ENCODE measurements around the gene ZFP42. TPM values are rescaled to one million over a fixed set of nuclear protein-coding genes. Genes with fewer than 3 reads are reported as not detected.
"Not testable (repeated sequence)": the region's sequence is repeated elsewhere in the genome, so short reads cannot be mapped to it uniquely, and the experiment has no call there.

ZFP42 gene
- not detected for polyA plus RNA-seq (2013, experiment 1 of 2; ENCODE audit: insufficient read length)
- polyA plus RNA-seq (2013, experiment 2 of 2; ENCODE audit: insufficient read length), result 0.07 TPM

GRCh38 chr4:187995322-187996207 is at the start of gene ZFP42:
TSS of gene ZFP42 (plus strand) at chr4:187995771. CDS start at chr4:188002808, 7,037 bp downstream.
- DNase-seq, result no peak

DNA sequence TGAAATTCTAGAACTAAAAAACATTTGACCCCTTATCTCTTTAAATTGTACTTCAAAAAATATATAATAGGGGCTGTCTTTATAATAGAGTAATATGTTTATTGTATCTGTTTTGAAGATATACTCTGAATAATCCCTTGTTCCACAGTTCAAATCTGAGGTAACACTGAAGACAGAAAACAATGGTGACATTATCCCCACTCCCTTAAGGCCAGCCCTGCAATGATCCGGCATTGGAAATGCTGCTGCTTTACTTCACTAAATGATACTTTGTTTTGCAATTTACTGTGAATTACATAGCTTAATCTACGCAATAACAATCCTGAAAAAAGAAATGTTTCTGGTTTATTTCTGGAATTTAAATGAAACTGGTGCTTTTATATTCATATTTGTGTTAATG is 34.4 kb upstream of the ZFP42 start:
- DNase-seq, result no peak

GRCh38 chr4:187961961-187962360 is 33.6 kb upstream of the ZFP42 start:
- no peak for DNase-seq

DNA sequence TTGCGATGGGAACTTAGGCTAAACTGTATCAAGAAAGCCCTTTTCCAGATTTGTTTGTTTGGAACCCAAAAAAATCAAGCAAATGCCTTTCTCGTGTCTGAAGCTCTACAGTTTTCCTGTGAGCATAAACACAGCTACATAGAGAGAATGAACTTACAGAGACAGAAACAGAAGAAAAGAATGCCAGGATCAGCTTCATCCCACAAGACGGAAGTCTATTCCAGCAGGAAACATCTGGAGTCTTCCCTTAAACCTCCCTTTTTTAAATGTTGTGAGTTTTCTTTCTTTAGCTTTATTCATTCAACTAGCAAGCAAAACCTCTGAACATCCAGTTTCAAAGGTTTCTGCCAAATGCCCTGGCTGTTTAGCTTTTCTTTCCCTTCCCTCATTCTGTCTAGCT is 32.6 kb upstream of the ZFP42 start:
- DNase-seq, result no peak

GRCh38 chr4:187965726-187966125 is 29.8 kb upstream of the ZFP42 start:
- no peak for DNase-seq

DNA sequence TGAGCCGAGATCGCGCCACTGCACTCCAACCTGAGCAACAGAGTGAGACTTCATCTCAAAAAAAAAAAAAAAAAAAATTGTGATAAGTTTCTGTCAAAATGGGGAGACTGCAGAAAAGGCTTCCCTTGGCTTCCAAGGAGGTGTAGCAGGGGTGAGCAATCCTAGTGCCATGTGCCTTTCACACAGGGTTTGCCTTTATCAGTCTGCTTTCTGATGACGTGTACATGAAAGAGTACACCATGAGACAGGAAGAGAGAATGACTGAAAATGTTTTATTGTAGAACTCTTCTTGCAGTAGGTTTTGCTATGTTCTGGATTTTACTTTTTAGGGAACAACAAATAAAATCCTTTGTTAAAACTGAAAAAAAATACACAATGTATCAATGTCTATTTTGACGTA is 23.4 kb upstream of the ZFP42 start:
- no peak for DNase-seq

DNA sequence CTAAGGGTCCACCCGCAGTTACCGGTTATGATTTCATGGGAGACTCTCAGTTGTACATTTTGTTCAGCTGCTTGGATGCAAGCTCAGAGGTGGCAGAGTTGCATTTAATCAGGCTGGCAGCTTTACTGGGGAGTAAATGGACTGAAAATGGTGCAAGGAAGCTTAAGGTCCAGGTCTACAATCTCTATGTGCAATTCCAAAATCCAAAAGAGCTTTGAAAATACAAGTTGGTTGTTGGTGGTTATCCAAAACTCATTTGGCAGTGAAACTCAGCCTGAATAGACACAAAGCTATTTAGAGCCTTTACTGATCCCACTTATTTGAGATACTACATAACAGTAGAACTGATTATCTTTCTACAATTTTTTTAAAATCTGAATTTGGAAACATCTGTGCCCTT is 11.8 kb upstream of the ZFP42 start:
- DNase-seq, result no peak

DNA sequence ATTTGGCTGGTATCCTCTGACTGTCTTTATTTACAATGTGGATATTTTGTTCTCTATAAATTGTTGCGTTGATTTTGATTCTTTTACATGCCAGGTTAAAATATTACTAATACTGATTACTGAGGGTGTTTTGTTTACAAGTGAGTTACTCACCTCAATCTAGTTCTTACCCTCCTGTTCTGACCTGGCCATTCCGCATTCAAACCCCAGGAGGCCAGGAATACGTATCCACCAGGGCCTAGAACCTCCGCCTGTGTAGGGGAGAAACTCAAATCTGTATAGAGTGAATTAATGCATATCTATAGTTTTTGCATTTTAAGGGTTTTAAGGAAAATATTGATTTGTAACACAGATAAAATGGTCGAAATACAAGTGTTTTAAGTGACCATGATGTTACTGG is 2.6 kb upstream of the ZFP42 start:
- no peak for DNase-seq

DNA sequence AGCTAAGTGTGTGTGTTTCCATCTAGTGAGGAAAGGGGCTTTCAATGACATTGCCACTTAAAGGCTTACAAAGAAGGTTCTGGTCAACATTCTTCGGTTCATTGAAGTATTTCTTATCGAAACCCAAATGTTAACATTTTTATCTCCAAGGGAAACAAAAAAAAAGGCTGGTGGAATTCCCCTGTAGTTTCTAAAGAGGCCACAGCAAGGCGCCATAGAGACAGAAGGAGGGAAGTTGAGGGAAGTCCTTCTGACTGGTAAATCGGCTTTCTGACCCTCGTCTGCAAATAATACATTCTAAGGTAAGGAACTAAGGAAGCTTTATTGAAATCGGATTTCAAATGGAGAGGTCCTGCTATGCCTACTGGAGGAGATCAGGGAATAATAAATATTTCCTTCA is 1.7 kb upstream of the ZFP42 start:
- DNase-seq, result peak; percentile 21

DNA sequence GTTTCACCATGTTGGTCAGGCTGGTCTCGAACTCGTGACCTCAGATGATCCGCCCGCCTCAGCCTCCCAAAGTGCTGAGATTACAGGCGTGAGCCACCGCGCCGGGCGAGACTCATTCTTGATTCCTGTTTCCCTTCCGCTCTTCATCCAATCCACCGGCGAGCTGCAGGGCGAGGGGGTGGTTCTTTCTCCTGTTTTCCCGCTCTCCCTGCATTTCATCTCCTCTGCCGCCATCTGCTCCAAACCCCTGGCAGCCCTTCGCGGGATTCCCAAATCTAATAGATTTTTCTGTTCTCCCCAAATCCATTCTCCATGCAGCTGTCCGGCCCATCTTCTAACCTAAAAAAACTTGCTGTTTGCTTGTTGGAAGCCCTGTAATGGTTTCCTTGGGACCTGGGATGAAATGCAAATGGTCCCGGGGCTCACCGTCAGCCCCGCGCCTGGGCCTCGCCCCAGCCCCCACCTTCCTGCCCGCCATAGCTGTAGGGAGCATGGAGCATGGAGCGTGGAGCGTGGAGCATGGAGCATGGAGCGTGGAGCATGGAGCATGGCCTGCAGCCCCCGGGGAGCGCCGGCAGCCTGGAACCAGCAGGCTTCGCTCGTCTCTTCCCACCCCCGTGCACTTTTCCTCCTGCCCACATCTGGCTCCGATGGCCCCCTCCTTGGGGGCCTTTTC is 1.1 kb downstream of the ZFP42 start:
- DNase-seq, result no peak

- not testable (repeated sequence) for DNase-seq
Measured at GRCh38 chr4:187997991-187998390, 2.4 kb downstream of the ZFP42 start.

- no peak for DNase-seq
Measured at GRCh38 chr4:187999406-187999932, 3.9 kb downstream of the ZFP42 start.

- DNase-seq, result no peak
Measured at GRCh38 chr4:188002323-188002722, 6.8 kb downstream of the ZFP42 start.

GRCh38 chr4:188002751-188003150 is 7.2 kb downstream of the ZFP42 start:
- DNase-seq, result no peak

DNA sequence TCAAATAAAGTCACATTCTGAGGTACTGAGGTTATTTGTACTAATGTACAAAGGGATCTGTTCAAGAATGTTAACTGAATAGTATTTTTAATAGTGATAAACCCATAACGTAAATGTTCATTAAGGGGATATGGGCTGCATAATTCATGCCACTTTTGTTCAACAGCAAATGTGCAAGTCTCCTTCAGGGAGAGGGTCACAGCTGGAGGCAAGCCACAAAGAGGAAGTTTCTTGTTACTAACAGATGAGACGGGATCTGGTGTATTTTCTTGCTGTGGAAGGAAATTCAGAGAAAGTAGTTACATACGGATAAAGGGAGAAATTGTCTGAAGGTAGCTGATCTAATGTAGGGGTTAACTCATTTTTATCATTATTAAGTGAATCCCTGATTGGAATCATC is 10.0 kb downstream of the ZFP42 start:
- no peak for DNase-seq

DNA sequence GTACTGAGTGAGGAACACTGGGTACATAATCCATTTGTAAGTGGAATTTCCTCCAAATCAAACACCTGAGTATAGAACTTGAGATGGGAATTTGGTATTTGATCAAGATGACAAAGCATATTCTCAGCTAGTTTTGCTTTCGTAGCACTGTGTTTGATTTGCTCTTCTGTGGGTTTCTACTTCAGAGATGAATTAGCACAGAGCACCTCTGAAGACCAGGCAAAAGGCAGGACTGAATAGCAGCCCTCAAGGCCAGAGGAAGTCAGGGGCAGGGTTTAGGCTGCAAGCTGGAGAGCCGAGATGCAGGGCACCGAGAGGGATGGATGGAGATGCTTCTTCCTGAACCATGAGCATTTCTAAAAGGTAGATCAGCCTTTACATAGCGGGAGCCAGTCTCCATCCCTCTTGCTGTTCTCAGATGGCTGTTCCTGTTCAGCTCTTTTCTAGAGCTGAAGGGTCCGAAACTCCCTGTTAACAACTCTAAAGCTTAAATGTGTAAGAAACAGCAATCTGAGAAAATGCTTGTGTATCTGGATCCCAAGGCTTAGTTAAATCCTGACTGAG is 10.8 kb downstream of the ZFP42 start:
- no peak for DNase-seq

GRCh38 chr4:188008377-188008776 is 12.8 kb downstream of the ZFP42 start:
- peak; percentile 87 for DNase-seq

DNA sequence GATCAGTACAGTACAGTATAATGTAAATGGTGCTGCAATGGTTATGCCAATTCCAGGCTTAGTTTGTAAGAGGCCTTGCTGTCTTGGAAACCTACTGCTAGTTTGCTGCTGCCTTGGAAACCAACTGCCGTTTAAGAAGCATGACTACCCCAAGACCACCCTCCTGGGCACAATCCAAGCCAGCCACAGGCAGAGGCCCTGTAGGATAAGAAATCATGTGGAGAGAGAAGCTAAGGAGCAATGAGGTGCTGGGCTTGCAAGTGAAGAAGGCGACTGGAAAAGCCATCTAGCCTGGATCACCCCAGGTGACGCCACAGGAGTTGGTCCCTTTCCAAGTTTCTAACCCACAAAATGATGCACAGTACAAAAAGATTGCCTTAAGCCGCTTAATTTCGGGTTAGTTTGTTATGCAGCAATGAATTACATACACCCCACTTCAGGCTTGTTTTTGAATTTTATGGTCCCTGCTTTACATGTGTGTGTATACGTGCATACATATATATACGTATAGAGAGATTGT is 16.9 kb downstream of the ZFP42 start:
- no peak for DNase-seq

GRCh38 chr4:188015025-188015940 is 19.7 kb downstream of the ZFP42 start:
- peak; percentile 31 for DNase-seq

DNA sequence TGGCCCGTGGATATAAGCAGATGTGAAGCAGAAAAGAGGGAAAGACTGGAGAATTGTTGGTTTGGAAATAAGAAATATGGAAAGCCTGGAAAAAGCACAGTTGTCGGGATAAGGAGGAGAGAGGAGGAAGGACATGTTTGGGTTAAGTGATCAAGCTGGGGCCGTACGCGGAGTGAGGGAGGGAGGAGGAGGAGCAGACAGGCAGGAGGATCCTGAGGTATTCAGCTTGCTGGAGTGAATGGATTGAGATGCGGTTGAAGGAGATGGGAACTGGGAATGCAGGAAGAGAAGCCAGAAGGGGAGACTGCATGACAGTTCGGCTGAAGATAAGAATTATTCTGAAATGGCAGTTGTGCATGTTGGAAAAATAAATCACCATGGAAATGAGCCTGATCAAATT is 21.2 kb downstream of the ZFP42 start:
- no peak for DNase-seq

GRCh38 chr4:188018262-188018661 is 22.7 kb downstream of the ZFP42 start:
- no peak for DNase-seq
